ENCODE data around the gene DNAJA2. TPM values are rescaled to one million over a fixed set of nuclear protein-coding genes. Genes with fewer than 3 reads are reported as not detected.
A peak's percentile ranks its signal among the peaks of the same experiment; 100 is the strongest.

DNAJA2 gene
- total and polyA plus RNA-seq, 8 donors, result 13.0 to 26.6 (median 21.7) TPM

- no peak for TF ChIP-seq CTCF (IDR thresholded peaks at IDR 0.05)
- intact Hi-C loops (cut with DNase I), result no loop called here
- no peaks in the 10 kb centered on the region for H3K9me3 ChIP-seq
- no peaks in the 10 kb centered on the region for H3K27me3 ChIP-seq
- FAIRE-seq, result no peak
- H3K4me1 ChIP-seq, result peaks cover 28 to 37% (median 36%) of the 10 kb centered on the region in 3 donors
- 15 to 18% methylated on average over 9 of the region's 9 CpGs for WGBS, 2 donors
- peak overlapping the region; percentile 5 to 67 (median 44) for H3K27ac ChIP-seq
- peak; percentile 53 to 82 (median 71) for ATAC-seq
- no peak overlapping the region for H3K4me3 ChIP-seq
- peaks cover 0 to 39% (median 14%) of the 10 kb centered on the region in 3 donors for H3K36me3 ChIP-seq
- peak in 4 of 6 donors; percentile 82 to 88 (median 85) for DNase-seq
Observed at GRCh38 chr16:46920402-46921068, 52.9 kb downstream of the DNAJA2 start.

GRCh38 chr16:46918905-46919792 is 54.3 kb downstream of the DNAJA2 start:
- peaks cover 0 to 33% (median 11%) of the 10 kb centered on the region in 3 donors for H3K36me3 ChIP-seq
- ATAC-seq (peak; percentile 78 to 88 (median 86)), FAIRE-seq (no peak), DNase-seq (peak; percentile 80 to 96 (median 93))
- no peaks in the 10 kb centered on the region for H3K9me3 ChIP-seq
- intact Hi-C loops (cut with DNase I), result no loop called here
- no peak for TF ChIP-seq CTCF (IDR thresholded peaks at IDR 0.05)
- H3K4me1 ChIP-seq, result peaks cover 28 to 37% (median 36%) of the 10 kb centered on the region in 3 donors
- 31 to 32% methylated on average over 21 of the region's 21 CpGs for WGBS, 2 donors
- H3K4me3 ChIP-seq, result no peak overlapping the region
- peak overlapping the region; percentile 36 to 67 (median 60) for H3K27ac ChIP-seq
- H3K27me3 ChIP-seq, result no peaks in the 10 kb centered on the region

GRCh38 chr16:46918400-46918799 is 55.1 kb downstream of the DNAJA2 start:
- Histone ChIP-seq H3K4me1 (peaks cover 28 to 37% (median 36%) of the 10 kb centered on the region in 3 donors), H3K36me3 (peaks cover 0 to 33% (median 4%) of the 10 kb centered on the region in 3 donors), H3K27ac (peak overlapping the region; percentile 36 to 67 (median 60)), H3K27me3 (no peaks in the 10 kb centered on the region), H3K4me3 (no peak overlapping the region), H3K9me3 (no peaks in the 10 kb centered on the region)
- 61 to 62% methylated on average over 11 of the region's 11 CpGs for WGBS, 2 donors
- TF ChIP-seq CTCF (IDR thresholded peaks at IDR 0.05), result no peak
- no peak for FAIRE-seq
- no peak for DNase-seq
- intact Hi-C loops (cut with DNase I), result no loop called here
- ATAC-seq, result peak in 1 of 4 donors; percentile 1

GRCh38 chr16:46916980-46917379 is 56.5 kb downstream of the DNAJA2 start:
- FAIRE-seq (no peak), DNase-seq (no peak), ATAC-seq (no peak)
- Histone ChIP-seq H3K9me3 (no peaks in the 10 kb centered on the region), H3K4me3 (no peak overlapping the region), H3K36me3 (peaks cover 0 to 34% (median 0%) of the 10 kb centered on the region in 3 donors), H3K27ac (no peak overlapping the region), H3K27me3 (no peaks in the 10 kb centered on the region), H3K4me1 (peaks cover 28 to 36% (median 33%) of the 10 kb centered on the region in 3 donors)
- 90 to 91% methylated on average over 3 of the region's 3 CpGs for WGBS, 2 donors
- intact Hi-C loops (cut with DNase I), result no loop called here
- TF ChIP-seq CTCF (IDR thresholded peaks at IDR 0.05), result no peak

Data from pancreas (tissue), 10 donors.